Stomach (tissue), 4 donors: ENCODE data around the gene C1QL1.

Experiments used
- CTCF ChIP-seq, 7 experiments: fragments of 450-650 bp in 4 of 7; fragments of 200-600 bp in 3 of 7; sonication (generic) in 3 of 7; IDR thresholded peaks; one replicate each; pipeline ENCODE4 v1.5.1; 2016 to 2019; ENCODE audit warnings: antibody characterized with exemption in 7 of 7, control low read depth in 2 of 7, mild to moderate bottlenecking in 1 of 7
- POLR2A ChIP-seq, 4 donors: fragments of 450-650 bp; IDR thresholded peaks; one replicate each; pipeline ENCODE4 v1.6.1; 2016; ENCODE audit warnings: antibody characterized with exemption in 4 of 4, control low read depth in 2 of 4, mild to moderate bottlenecking in 1 of 4, moderate library complexity in 1 of 4
- POLR2AphosphoS5 ChIP-seq, 3 donors: sonication (generic); formaldehyde crosslinking; IDR thresholded peaks; one replicate each; pipeline ENCODE4 v1.6.1; 2016; ENCODE audit warnings: antibody characterized with exemption in 3 of 3

GRCh38 chr17:45013021-45013997 is 45.2 kb upstream of the C1QL1 start:
- TF ChIP-seq POLR2AphosphoS5 (IDR thresholded peaks at IDR 0.05) (no peak), CTCF (IDR thresholded peaks at IDR 0.05) (no peak), POLR2A (IDR thresholded peaks at IDR 0.05) (no peak)
